ENCODE measurements around the gene BAZ2B.

DNA sequence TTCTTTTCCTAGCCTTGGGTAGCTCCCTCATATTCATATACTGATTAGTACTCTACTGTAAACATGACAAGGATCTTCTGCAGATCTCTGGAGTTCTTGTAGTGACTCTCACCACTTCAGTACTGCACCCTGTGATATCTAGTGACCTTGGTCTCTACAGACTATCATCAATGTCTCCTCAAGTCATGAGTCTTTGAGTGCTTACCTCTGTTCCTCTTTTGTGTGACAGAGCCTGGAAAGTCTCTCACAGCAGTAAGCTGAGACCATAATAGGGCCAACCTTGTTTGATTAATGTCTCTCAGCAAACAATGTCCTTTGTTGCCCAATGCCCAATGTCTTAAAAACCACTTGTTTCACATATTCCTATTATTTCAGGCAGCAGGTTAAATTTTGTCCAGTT, 34.2 kb upstream of the BAZ2B start:
- TF ChIP-seq FOXA1 (IDR thresholded peaks at IDR 0.05) (no peak), TARDBP (IDR thresholded peaks at IDR 0.05) (no peak)
